ENCODE results near the gene TRAF3.

DNA sequence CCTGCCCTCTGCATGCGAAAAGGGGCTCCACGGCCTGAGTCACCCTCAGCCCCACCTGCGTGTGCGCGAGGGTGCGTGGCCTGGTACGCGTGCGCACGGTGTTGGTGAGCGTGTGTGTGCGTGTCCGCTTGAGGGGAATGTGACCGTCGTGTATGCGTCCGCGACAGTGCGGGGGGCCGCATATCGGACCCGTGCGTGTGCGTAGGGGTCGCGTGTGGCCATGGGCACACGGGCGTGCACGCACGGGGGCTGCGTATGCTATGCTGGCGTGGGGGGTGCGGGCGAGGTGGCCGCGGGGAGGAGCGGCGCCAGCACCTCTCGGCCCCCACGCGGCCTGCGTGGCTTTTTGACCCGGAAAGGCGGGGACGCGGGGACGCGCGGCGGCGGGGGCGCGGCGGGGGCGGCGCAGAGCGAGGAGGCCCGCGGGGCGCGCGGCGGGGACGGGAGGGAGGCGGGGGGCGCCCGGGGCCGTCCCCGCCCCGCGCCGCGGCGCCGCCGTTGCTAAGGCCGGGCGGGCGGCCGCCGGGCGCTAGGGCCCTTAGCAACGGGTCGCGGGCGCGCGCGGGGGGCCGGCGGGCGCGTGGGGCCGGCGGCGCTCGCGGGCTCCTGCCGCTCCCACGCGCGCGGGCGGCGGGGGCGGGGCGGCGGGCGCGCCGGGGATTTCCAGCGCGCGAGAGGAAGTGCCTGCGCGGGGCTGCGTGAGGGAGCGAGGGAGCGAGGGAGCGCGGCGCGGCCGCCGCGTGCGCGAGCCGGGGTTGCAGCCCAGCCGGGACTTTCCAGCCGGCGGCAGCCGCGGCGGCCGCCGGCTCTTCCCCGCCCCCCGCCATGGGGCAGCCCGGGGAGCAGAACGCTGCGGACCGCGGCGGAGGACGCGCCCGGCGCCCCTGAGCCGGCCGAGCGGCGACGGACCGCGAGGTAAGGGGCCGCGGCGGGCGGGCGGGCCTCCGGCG is at the start of gene TRAF3:
- TF ChIP-seq, protein P1, sequence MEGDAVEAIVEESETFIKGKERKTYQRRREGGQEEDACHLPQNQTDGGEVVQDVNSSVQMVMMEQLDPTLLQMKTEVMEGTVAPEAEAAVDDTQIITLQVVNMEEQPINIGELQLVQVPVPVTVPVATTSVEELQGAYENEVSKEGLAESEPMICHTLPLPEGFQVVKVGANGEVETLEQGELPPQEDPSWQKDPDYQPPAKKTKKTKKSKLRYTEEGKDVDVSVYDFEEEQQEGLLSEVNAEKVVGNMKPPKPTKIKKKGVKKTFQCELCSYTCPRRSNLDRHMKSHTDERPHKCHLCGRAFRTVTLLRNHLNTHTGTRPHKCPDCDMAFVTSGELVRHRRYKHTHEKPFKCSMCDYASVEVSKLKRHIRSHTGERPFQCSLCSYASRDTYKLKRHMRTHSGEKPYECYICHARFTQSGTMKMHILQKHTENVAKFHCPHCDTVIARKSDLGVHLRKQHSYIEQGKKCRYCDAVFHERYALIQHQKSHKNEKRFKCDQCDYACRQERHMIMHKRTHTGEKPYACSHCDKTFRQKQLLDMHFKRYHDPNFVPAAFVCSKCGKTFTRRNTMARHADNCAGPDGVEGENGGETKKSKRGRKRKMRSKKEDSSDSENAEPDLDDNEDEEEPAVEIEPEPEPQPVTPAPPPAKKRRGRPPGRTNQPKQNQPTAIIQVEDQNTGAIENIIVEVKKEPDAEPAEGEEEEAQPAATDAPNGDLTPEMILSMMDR (IDR thresholded peaks at IDR 0.05; ENCODE audit: borderline replicate concordance, extremely low read depth, low read length, poor library complexity, severe bottlenecking): no peak
- TF ChIP-seq EZH2 (IDR thresholded peaks at IDR 0.05; ENCODE audit: borderline replicate concordance, low read depth, low read length, severe bottlenecking): no peak

Data from DND-41 (cell line).